ENCODE measurements around the gene HDAC4. TPM values are rescaled to one million over a fixed set of nuclear protein-coding genes. Genes with fewer than 3 reads are reported as not detected.

Gene HDAC4
- total RNA-seq, 1 experiment from 2014 or later: 21.8 TPM

DNA sequence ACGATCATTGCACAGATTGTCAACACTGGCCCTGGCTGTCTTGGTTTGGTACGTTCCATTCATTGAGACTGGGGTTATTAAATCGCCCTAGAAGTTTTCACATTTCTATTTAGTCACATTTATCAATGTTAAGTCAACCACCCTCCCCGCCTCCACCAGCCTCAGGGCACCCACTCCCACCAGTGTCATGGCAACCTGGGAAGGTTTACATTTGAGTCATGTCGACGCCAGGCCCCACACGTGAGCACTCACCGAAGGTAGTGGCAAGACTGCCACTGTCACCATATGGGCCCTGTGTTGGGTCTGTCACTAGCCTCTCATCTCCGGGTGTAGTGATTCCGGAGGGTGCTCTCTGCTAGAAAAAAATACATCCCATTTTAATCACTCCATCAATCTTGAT lies 358.8 kb downstream of the HDAC4 start:
- no peak overlapping the region for H3K27ac Mint-ChIP-seq (ENCODE audit: low read depth, unreplicated experiment)
- no peak overlapping the region for H3K4me3 Mint-ChIP-seq (ENCODE audit: unreplicated experiment)
- H3K27me3 Mint-ChIP-seq (ENCODE audit: insufficient read depth, unreplicated experiment): no peaks in the 10 kb centered on the region
- H3K9me3 Mint-ChIP-seq (ENCODE audit: unreplicated experiment): no peaks in the 10 kb centered on the region
- POLR2A ChIA-PET: no interaction called here
- intact Hi-C loops (cut with micrococcal nuclease): no loop called here
- TF ChIP-seq, protein P1, sequence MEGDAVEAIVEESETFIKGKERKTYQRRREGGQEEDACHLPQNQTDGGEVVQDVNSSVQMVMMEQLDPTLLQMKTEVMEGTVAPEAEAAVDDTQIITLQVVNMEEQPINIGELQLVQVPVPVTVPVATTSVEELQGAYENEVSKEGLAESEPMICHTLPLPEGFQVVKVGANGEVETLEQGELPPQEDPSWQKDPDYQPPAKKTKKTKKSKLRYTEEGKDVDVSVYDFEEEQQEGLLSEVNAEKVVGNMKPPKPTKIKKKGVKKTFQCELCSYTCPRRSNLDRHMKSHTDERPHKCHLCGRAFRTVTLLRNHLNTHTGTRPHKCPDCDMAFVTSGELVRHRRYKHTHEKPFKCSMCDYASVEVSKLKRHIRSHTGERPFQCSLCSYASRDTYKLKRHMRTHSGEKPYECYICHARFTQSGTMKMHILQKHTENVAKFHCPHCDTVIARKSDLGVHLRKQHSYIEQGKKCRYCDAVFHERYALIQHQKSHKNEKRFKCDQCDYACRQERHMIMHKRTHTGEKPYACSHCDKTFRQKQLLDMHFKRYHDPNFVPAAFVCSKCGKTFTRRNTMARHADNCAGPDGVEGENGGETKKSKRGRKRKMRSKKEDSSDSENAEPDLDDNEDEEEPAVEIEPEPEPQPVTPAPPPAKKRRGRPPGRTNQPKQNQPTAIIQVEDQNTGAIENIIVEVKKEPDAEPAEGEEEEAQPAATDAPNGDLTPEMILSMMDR (IDR thresholded peaks at IDR 0.05; ENCODE audit: unreplicated experiment): no peak
- CTCF ChIA-PET: interaction anchor here (0.6 to 0.8 kb wide), 2 partner anchors 442 to 596 kb away, joined by 3 to 4 read pairs; no protein-coding TSS in a partner anchor
- H3K4me1 Mint-ChIP-seq (ENCODE audit: insufficient read depth, unreplicated experiment): no peaks in the 10 kb centered on the region
- DNase-seq (ENCODE audit: unreplicated experiment): no peak
- BruUV-seq (replicated peaks): no TSS peak
- no peaks in the 10 kb centered on the region for H3K36me3 Mint-ChIP-seq (ENCODE audit: insufficient read depth, unreplicated experiment)

DNA sequence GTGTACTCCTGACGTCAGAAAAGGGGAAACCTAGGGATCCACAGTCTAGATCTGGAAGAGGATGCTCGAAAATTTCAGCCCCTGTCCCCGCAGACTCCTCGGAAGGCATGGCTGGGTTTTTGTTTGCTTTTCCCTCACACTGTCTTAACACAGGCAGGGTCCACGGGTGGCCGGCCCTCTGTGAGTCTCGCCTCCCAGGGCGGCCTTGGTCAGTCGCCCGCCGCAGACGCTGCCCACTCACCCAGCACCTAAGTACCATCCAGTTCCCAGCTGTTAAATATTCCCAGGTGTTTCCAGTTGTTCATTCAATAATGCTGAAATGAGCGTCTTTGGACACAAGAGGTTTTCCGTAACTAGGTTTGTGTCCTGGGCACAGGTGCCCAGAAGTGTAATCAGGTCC lies 359.8 kb downstream of the HDAC4 start:
- TF ChIP-seq, protein P1 (IDR thresholded peaks at IDR 0.05; ENCODE audit: unreplicated experiment): no peak
- DNase-seq (ENCODE audit: unreplicated experiment): no peak
- CTCF ChIA-PET: no interaction called here
- BruUV-seq (replicated peaks): no TSS peak
- intact Hi-C loops (cut with micrococcal nuclease): no loop called here
- Mint-ChIP-seq H3K4me3 (ENCODE audit: unreplicated experiment) (no peak overlapping the region), H3K9me3 (ENCODE audit: unreplicated experiment) (no peaks in the 10 kb centered on the region), H3K4me1 (ENCODE audit: insufficient read depth, unreplicated experiment) (no peaks in the 10 kb centered on the region), H3K27ac (ENCODE audit: low read depth, unreplicated experiment) (no peak overlapping the region), H3K27me3 (ENCODE audit: insufficient read depth, unreplicated experiment) (no peaks in the 10 kb centered on the region), H3K36me3 (ENCODE audit: insufficient read depth, unreplicated experiment) (no peaks in the 10 kb centered on the region)
- POLR2A ChIA-PET: no interaction called here

DNA sequence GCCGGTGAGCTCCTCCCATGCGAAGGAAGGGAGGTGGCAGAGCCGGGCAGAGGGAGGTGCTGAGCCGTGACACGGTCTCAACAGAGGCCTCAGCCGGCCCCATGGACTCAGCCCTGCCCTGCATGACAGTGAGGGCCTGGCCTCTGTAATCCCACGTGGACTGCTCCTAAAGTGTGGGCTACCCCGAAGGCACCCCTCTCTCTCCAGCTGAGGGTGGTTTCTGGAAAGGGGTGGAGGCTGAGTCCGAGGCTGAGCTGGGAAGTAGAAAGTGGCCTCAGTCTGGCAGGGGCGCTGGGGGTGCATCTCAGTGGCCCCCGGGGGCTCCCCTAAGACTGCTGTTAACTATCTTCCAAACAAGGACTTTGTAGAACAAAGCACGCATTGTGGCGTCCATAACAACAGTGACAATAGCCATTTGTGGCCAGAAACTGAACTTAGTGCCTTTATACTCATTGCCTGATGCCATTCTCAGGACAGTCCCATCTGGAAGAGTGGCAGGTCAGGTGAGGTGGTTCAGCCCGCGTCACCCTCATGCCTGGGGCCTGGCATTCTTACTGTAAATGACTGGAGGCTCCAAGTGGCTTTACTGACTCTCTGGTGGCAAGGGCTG lies 360.6 kb downstream of the HDAC4 start:
- no peak overlapping the region for H3K4me3 Mint-ChIP-seq (ENCODE audit: unreplicated experiment)
- no peaks in the 10 kb centered on the region for H3K27me3 Mint-ChIP-seq (ENCODE audit: insufficient read depth, unreplicated experiment)
- BruUV-seq (replicated peaks): no TSS peak
- ChIA-PET CTCF (interaction anchor here (0.6 kb wide), 1 partner anchor 283 kb away, joined by 3 read pairs; no protein-coding TSS in a partner anchor), POLR2A (interaction anchor here (1.1 kb wide), 1 partner anchor 12 kb away, joined by 3 read pairs; no protein-coding TSS in a partner anchor)
- intact Hi-C loops (cut with micrococcal nuclease): no loop called here
- no peaks in the 10 kb centered on the region for H3K9me3 Mint-ChIP-seq (ENCODE audit: unreplicated experiment)
- H3K4me1 Mint-ChIP-seq (ENCODE audit: insufficient read depth, unreplicated experiment): no peaks in the 10 kb centered on the region
- no peak overlapping the region for H3K27ac Mint-ChIP-seq (ENCODE audit: low read depth, unreplicated experiment)
- H3K36me3 Mint-ChIP-seq (ENCODE audit: insufficient read depth, unreplicated experiment): no peaks in the 10 kb centered on the region
- TF ChIP-seq, protein P1 (IDR thresholded peaks at IDR 0.05; ENCODE audit: unreplicated experiment): no peak
- DNase-seq (ENCODE audit: unreplicated experiment): no peak

DNA sequence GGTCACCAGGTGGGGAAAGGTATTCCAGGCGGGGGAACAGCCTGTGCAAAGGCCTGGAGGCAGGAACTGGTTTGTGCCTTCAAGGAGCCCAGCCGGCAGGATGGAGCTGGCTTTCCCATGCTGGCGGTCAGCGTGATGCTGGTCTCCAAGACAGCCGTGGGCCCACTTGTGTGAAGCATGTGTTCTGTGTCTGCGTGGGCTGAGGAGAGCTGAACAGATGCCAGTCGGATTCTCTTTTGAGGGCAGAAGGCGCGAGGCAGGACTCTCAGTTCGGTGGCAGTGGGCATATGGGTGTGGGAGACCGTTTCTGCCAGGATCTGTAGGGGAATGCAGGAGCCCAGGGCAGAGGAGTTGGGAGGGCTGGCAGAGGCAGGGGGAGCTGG lies 361.4 kb downstream of the HDAC4 start:
- Mint-ChIP-seq H3K9me3 (ENCODE audit: unreplicated experiment) (no peaks in the 10 kb centered on the region), H3K4me3 (ENCODE audit: unreplicated experiment) (no peak overlapping the region), H3K36me3 (ENCODE audit: insufficient read depth, unreplicated experiment) (no peaks in the 10 kb centered on the region), H3K4me1 (ENCODE audit: insufficient read depth, unreplicated experiment) (no peaks in the 10 kb centered on the region), H3K27me3 (ENCODE audit: insufficient read depth, unreplicated experiment) (no peaks in the 10 kb centered on the region), H3K27ac (ENCODE audit: low read depth, unreplicated experiment) (no peak overlapping the region)
- TF ChIP-seq, protein P1 (IDR thresholded peaks at IDR 0.05; ENCODE audit: unreplicated experiment): no peak
- ChIA-PET POLR2A (interaction anchor here (1.1 kb wide), 1 partner anchor 12 kb away, joined by 3 read pairs; no protein-coding TSS in a partner anchor), CTCF (interaction anchor here (0.6 kb wide), 1 partner anchor 282 kb away, joined by 3 read pairs; no protein-coding TSS in a partner anchor)
- intact Hi-C loops (cut with micrococcal nuclease): loop anchor here (10.0 kb wide), 1 partner anchor 955 kb away; no protein-coding TSS in a partner anchor
- no TSS peak for BruUV-seq (replicated peaks)
- no peak for DNase-seq (ENCODE audit: unreplicated experiment)
